DND-41 (cell line): ENCODE results near the gene ASPRV1.

ENCODE experiments used
- ATAC-seq: fragments of 200-7000 bp; cut with Tn5 transposase; 3 replicates; pipeline ENCODE4 v1.9.1; 2021; ENCODE audit warnings: low read depth; ENCODE audit not compliant: insufficient read depth
- DNase-seq: peaks from one replicate; pipeline ENCODE4 v3.0.0-alpha.2; 2020
- H2AFZ ChIP-seq: 2 replicates; pipeline ENCODE4 v1.6.0; 2012; ENCODE audit warnings: low read depth, low read length
- H3K27ac ChIP-seq: 2 replicates; pipeline ENCODE4 v1.5.1; 2012; ENCODE audit warnings: low read length, inconsistent platforms
- H3K27me3 ChIP-seq: fragments of 200-600 bp; sonication (generic); 2 replicates; pipeline ENCODE4 v1.6.0; 2012; ENCODE audit warnings: low read length, mild to moderate bottlenecking, inconsistent platforms; ENCODE audit not compliant: insufficient read depth, poor library complexity
- H3K36me3 ChIP-seq: 2 replicates; pipeline ENCODE4 v1.5.1; 2012; ENCODE audit warnings: low read length, inconsistent platforms; ENCODE audit not compliant: insufficient read depth
- H3K4me1 ChIP-seq: 2 replicates; pipeline ENCODE4 v1.5.1; 2012; ENCODE audit warnings: mild to moderate bottlenecking, low read length; ENCODE audit not compliant: insufficient read depth
- H3K4me2 ChIP-seq: 2 replicates; pipeline ENCODE4 v1.6.0; 2012; ENCODE audit warnings: mild to moderate bottlenecking, moderate library complexity, low read length, inconsistent platforms; ENCODE audit not compliant: insufficient read depth
- H3K4me3 ChIP-seq, 2 experiments: fragments of 200-600 bp in 1 of 2; shearing (Covaris generic) in 1 of 2; 2 replicates each; pipeline ENCODE4 v1.5.1; 2012 to 2016; ENCODE audit warnings: inconsistent platforms in 2 of 2, low read length in 2 of 2, mild to moderate bottlenecking in 2 of 2, low read depth in 1 of 2, moderate library complexity in 1 of 2
- H3K79me2 ChIP-seq: 2 replicates; pipeline ENCODE4 v1.6.0; 2012; ENCODE audit warnings: low read length, inconsistent platforms; ENCODE audit not compliant: insufficient read depth
- H3K9ac ChIP-seq: 2 replicates; pipeline ENCODE4 v1.6.0; 2012; ENCODE audit warnings: low read depth, mild to moderate bottlenecking, inconsistent platforms, low read length, moderate library complexity
- H3K9me3 ChIP-seq: 2 replicates; pipeline ENCODE4 v1.5.1; 2012; ENCODE audit warnings: low read length, moderate library complexity, mild to moderate bottlenecking, inconsistent platforms; ENCODE audit not compliant: insufficient read depth, severe bottlenecking
- H4K20me1 ChIP-seq: 2 replicates; pipeline ENCODE4 v1.6.0; 2012; ENCODE audit warnings: low read length; ENCODE audit not compliant: insufficient read depth
- CTCF ChIP-seq: IDR thresholded peaks from 2 replicates; pipeline ENCODE4 v1.5.1; 2012; ENCODE audit warnings: borderline replicate concordance, low read length, moderate library complexity, mild to moderate bottlenecking; ENCODE audit not compliant: poor library complexity, severe bottlenecking; ENCODE audit errors: extremely low read depth
- EZH2 ChIP-seq: IDR thresholded peaks from 3 replicates; pipeline ENCODE4 v1.6.1; 2012; ENCODE audit warnings: borderline replicate concordance, low read depth, mild to moderate bottlenecking, moderate library complexity, low read length, inconsistent platforms; ENCODE audit not compliant: severe bottlenecking

ASPRV1 gene

GRCh38 chr2:69969126-69969983 is 7.9 kb upstream of the ASPRV1 start:
- Histone ChIP-seq H3K9ac (no peak overlapping the region), H3K27me3 (no peaks in the 10 kb centered on the region), H3K4me3 (no peak overlapping the region), H3K36me3 (no peaks in the 10 kb centered on the region), H2AFZ (no peak overlapping the region), H3K9me3 (no peaks in the 10 kb centered on the region), H3K79me2 (no peaks in the 10 kb centered on the region), H3K27ac (no peak overlapping the region), H4K20me1 (no peaks in the 10 kb centered on the region), H3K4me2 (no peak overlapping the region), H3K4me1 (no peaks in the 10 kb centered on the region)
- DNase-seq (no peak), ATAC-seq (no peak)
- TF ChIP-seq EZH2 = no peak
- TF ChIP-seq CTCF = no peak

GRCh38 chr2:69968609-69969008 is 7.2 kb upstream of the ASPRV1 start:
- H3K27ac ChIP-seq = no peak overlapping the region
- no peak for ATAC-seq
- H3K27me3 ChIP-seq = no peaks in the 10 kb centered on the region
- TF ChIP-seq CTCF (no peak), EZH2 (no peak)
- no peak overlapping the region for H3K4me3 ChIP-seq
- DNase-seq = no peak
- H2AFZ ChIP-seq = no peak overlapping the region
- no peaks in the 10 kb centered on the region for H3K79me2 ChIP-seq
- H3K4me2 ChIP-seq = no peak overlapping the region
- no peaks in the 10 kb centered on the region for H4K20me1 ChIP-seq
- H3K9me3 ChIP-seq = no peaks in the 10 kb centered on the region
- no peaks in the 10 kb centered on the region for H3K4me1 ChIP-seq
- no peaks in the 10 kb centered on the region for H3K36me3 ChIP-seq
- no peak overlapping the region for H3K9ac ChIP-seq

- H4K20me1 ChIP-seq = no peaks in the 10 kb centered on the region
- H3K27ac ChIP-seq = no peak overlapping the region
- H2AFZ ChIP-seq = no peak overlapping the region
- ATAC-seq (no peak), DNase-seq (no peak)
- H3K4me2 ChIP-seq = no peak overlapping the region
- no peaks in the 10 kb centered on the region for H3K4me1 ChIP-seq
- no peaks in the 10 kb centered on the region for H3K27me3 ChIP-seq
- H3K36me3 ChIP-seq = no peaks in the 10 kb centered on the region
- no peak for TF ChIP-seq CTCF
- TF ChIP-seq EZH2 = no peak
- no peaks in the 10 kb centered on the region for H3K79me2 ChIP-seq
- no peak overlapping the region for H3K9ac ChIP-seq
- no peaks in the 10 kb centered on the region for H3K9me3 ChIP-seq
- no peak overlapping the region for H3K4me3 ChIP-seq
These were observed 5.1 kb upstream of the ASPRV1 start for GRCh38 chr2:69966496-69966895.
